GM18861 (cell line): ENCODE results near the gene HDGFL2.

Experiments
- ATAC-seq: cut with Tn5 transposase; IDR thresholded peaks from one replicate; pipeline ENCODE4 v1.9.1; 2021; ENCODE audit not compliant: unreplicated experiment

Gene HDGFL2

GRCh38 chr19:4464815-4465581, 7.1 kb upstream of the HDGFL2 start:
- ATAC-seq, result no peak

- no peak for ATAC-seq
Measured at GRCh38 chr19:4467835-4468234, 4.3 kb upstream of the HDGFL2 start.

GRCh38 chr19:4471403-4472173, 509 bp upstream of the HDGFL2 start:
- ATAC-seq, result peak; percentile 84

- ATAC-seq, result no peak
Measured at GRCh38 chr19:4473011-4473762, 1.1 kb downstream of the HDGFL2 start.

- no peak for ATAC-seq
Measured at GRCh38 chr19:4473763-4474513, 1.8 kb downstream of the HDGFL2 start.

GRCh38 chr19:4474514-4475022, 2.5 kb downstream of the HDGFL2 start:
- no peak for ATAC-seq

GRCh38 chr19:4477034-4477801, 5.1 kb downstream of the HDGFL2 start:
- no peak for ATAC-seq

GRCh38 chr19:4482721-4483364, 10.7 kb downstream of the HDGFL2 start:
- ATAC-seq, result no peak

GRCh38 chr19:4483385-4483784, 11.3 kb downstream of the HDGFL2 start:
- no peak for ATAC-seq

- no peak for ATAC-seq
Measured at GRCh38 chr19:4487572-4487971, 15.5 kb downstream of the HDGFL2 start.

- no peak for ATAC-seq
Measured at GRCh38 chr19:4488496-4488895, 16.4 kb downstream of the HDGFL2 start.

- ATAC-seq, result no peak
Measured at GRCh38 chr19:4491446-4491845, 19.3 kb downstream of the HDGFL2 start.

- no peak for ATAC-seq
Measured at GRCh38 chr19:4492337-4493103, 20.4 kb downstream of the HDGFL2 start.

GRCh38 chr19:4493104-4493928, 21.2 kb downstream of the HDGFL2 start:
- ATAC-seq, result no peak

- no peak for ATAC-seq
Measured at GRCh38 chr19:4493929-4494690, 22.0 kb downstream of the HDGFL2 start.

GRCh38 chr19:4494691-4495064, 22.6 kb downstream of the HDGFL2 start:
- ATAC-seq, result no peak

- ATAC-seq, result no peak
Measured at GRCh38 chr19:4495471-4495870, 23.4 kb downstream of the HDGFL2 start.
